RWPE1 (cell line): ENCODE results near the gene HAUS3.

Experiments
- CTCF ChIA-PET: fragments of 350-600 bp; sonication (Branson Sonifier 250); formaldehyde crosslinking; extraction: SDS; loops from one replicate; lab custom pipeline; 2021; lab: Yijun Ruan, JAX
- POLR2A ChIA-PET: fragments of 400-600 bp; formaldehyde crosslinking; extraction: SDS; loops from one replicate; lab custom pipeline; 2020; ENCODE audit warnings: antibody characterized with exemption; ENCODE audit not compliant: low non-redundant PET; lab: Yijun Ruan, JAX
- DNase-seq: peaks from one replicate; pipeline ENCODE4 v3.0.0; 2012; ENCODE audit warnings: low spot score
- H3K27ac ChIP-seq: fragments of 450-650 bp; 2 replicates; pipeline ENCODE4 v1.5.1; 2017
- CTCF ChIP-seq: fragments of 450-650 bp; conservative IDR thresholded peaks from 2 replicates; pipeline ENCODE4 v1.5.1; 2017; ENCODE audit warnings: low read depth, mild to moderate bottlenecking

HAUS3 gene

GRCh38 chr4:2283199-2283711, 41.3 kb upstream of the HAUS3 start:
- H3K27ac ChIP-seq, result no peak overlapping the region
- no peak for TF ChIP-seq CTCF
- ChIA-PET CTCF (interaction anchor here (0.6 kb wide), 1 partner anchor 482 kb away, joined by 3 read pairs; no protein-coding TSS in a partner anchor), POLR2A (no interaction called here)
- no peak for DNase-seq

- no peak for TF ChIP-seq CTCF
- ChIA-PET CTCF (no interaction called here), POLR2A (no interaction called here)
- DNase-seq, result no peak
- H3K27ac ChIP-seq, result no peak overlapping the region
These were observed 39.8 kb upstream of the HAUS3 start for GRCh38 chr4:2281575-2282343.

- no peak for DNase-seq
- ChIA-PET POLR2A (no interaction called here), CTCF (no interaction called here)
- no peak overlapping the region for H3K27ac ChIP-seq
- TF ChIP-seq CTCF, result no peak
These were observed 38.8 kb upstream of the HAUS3 start for GRCh38 chr4:2280531-2281300.

GRCh38 chr4:2277956-2278355, 36.0 kb upstream of the HAUS3 start:
- no peak overlapping the region for H3K27ac ChIP-seq
- CTCF ChIA-PET, result no interaction called here
- POLR2A ChIA-PET, result interaction anchor here (0.8 kb wide), 1 partner anchor 143 kb away, joined by 3 read pairs; no protein-coding TSS in a partner anchor
- DNase-seq, result no peak
- no peak for TF ChIP-seq CTCF

GRCh38 chr4:2276581-2277325, 34.8 kb upstream of the HAUS3 start:
- no peak overlapping the region for H3K27ac ChIP-seq
- TF ChIP-seq CTCF, result no peak
- DNase-seq, result no peak
- CTCF ChIA-PET, result no interaction called here
- POLR2A ChIA-PET, result no interaction called here
